SK-N-MC (cell line): ENCODE measurements around the gene TCOF1.

Experiments used
- DNase-seq: peaks from one replicate; pipeline ENCODE4 v3.0.0-alpha.2; 2011; ENCODE audit warnings: low read depth, low spot score
- H3K27ac ChIP-seq: fragments of 200-600 bp; sonication (generic); 2 replicates; pipeline ENCODE4 v1.5.1; 2016; ENCODE audit warnings: mixed run types
- H3K36me3 ChIP-seq: fragments of 200-600 bp; sonication (generic); 2 replicates; pipeline ENCODE4 v1.6.1; 2017; ENCODE audit warnings: antibody characterized with exemption, low read length, mixed read lengths; ENCODE audit not compliant: insufficient read depth
- H3K4me3 ChIP-seq: fragments of 200-600 bp; sonication (generic); 2 replicates; pipeline ENCODE4 v1.5.1; 2016
- H3K9ac ChIP-seq: fragments of 200-600 bp; sonication (generic); 2 replicates; pipeline ENCODE4 v1.8.0; 2017; ENCODE audit warnings: mixed run types, mixed read lengths; ENCODE audit not compliant: insufficient read length
- H3K9me3 ChIP-seq: fragments of 200-600 bp; sonication (generic); 2 replicates; pipeline ENCODE4 v1.6.1; 2017; ENCODE audit warnings: low read depth, mild to moderate bottlenecking, antibody characterized with exemption, low read length, moderate library complexity, mixed read lengths
- EZH2 ChIP-seq: fragments of 200-600 bp; sonication (generic); IDR thresholded peaks from one replicate; pipeline ENCODE4 v1.6.1; 2017; ENCODE audit warnings: antibody characterized with exemption
- FOXP2 ChIP-seq: optimal IDR thresholded peaks from 2 replicates; pipeline ENCODE3; 2011; ENCODE audit warnings: mild to moderate bottlenecking, moderate library complexity; ENCODE audit not compliant: insufficient read depth; ENCODE audit errors: extremely low read length, control extremely low read depth
- POLR2AphosphoS5 ChIP-seq: IDR thresholded peaks from 2 replicates; pipeline ENCODE4 v1.6.1; 2012; ENCODE audit warnings: mild to moderate bottlenecking, low read depth, low read length, borderline replicate concordance

The TCOF1 gene

DNA sequence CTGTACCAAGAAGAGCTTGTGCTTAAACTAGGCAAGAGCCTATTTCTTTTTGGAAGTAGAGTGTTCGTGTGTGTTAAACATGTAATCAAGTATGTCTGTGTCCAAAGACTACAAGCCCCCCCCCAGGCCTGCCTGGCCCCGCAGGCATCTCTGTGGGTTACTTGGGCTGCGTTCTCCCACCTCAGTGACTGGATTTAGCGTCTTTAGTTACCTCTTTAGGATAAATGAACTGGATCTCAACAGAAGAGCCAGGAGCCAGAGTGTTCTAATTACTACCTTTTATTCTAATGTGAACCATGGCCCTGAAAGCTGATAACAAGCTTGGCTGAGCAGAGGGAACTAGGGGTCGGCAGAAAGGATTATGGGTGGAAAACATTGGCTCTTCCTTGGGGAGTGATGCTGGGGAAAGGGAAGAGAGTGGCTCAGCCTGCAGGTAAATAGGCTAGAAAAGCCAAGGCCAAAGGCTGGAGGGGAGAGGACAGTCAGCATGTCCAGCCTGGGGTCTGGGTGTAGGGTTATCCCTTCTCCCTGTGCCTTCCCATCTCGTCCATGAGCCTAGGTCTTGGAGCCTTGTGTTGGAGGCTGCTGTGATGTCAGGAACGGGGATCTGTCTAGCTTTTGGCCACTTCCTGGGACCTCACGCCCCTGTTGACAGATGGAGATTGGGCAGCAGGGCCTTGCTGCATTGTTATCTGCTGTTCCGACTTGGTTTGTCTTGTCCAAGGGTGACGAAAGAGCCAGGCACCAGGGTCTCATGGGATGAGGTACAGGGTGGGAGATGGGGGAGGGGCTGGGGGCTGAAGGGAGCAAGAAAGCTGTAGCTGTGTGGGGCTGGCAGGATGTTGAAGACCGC, 44.1 kb downstream of the TCOF1 start:
- 0 out of 2 replicates have a peak overlapping the region, but pooled peaks have one; percentile 31 for H3K27ac ChIP-seq
- H3K9ac ChIP-seq, result no peak overlapping the region

DNA sequence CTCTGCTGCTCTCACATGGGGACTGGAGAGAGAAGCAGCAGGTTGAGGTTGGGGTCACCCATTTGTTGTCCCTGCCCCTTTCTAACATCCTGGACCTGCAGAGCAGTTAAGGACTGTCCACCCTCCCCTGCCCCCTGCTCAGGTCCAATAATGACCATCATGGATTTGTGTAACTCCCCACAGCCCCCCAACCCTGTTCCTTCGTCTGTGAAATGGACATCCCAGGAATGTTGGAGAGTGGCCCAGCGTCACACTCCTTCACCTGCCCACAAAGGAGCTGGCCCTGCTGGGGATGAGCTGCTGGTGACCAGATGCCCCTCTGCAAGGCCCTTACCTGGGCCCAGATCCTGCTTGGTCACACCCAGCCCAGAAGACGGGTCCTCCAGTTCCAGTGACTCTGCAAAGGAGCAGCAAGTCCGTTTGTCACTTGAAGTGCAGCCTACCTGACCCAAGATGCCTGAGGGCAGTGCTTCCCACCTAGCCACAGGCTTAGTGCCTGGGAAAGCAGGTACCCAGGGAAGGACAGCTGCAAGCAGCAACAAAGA, 44.8 kb downstream of the TCOF1 start:
- no peak overlapping the region for H3K9ac ChIP-seq
- no peak for TF ChIP-seq FOXP2
- no peak for TF ChIP-seq POLR2AphosphoS5
- no peak for TF ChIP-seq EZH2
- H3K4me3 ChIP-seq, result no peak overlapping the region
- peaks cover 20% of the 10 kb centered on the region for H3K36me3 ChIP-seq
- DNase-seq, result no peak
- no peak overlapping the region for H3K27ac ChIP-seq
- H3K9me3 ChIP-seq, result no peaks in the 10 kb centered on the region

More for the DNA sequence above, 44.1 kb downstream of the TCOF1 start:
- no peak overlapping the region for H3K4me3 ChIP-seq
- TF ChIP-seq EZH2, result no peak
- no peak for TF ChIP-seq POLR2AphosphoS5
- no peak for TF ChIP-seq FOXP2
- peaks cover 21% of the 10 kb centered on the region for H3K36me3 ChIP-seq
- DNase-seq, result no peak
- no peaks in the 10 kb centered on the region for H3K9me3 ChIP-seq

DNA sequence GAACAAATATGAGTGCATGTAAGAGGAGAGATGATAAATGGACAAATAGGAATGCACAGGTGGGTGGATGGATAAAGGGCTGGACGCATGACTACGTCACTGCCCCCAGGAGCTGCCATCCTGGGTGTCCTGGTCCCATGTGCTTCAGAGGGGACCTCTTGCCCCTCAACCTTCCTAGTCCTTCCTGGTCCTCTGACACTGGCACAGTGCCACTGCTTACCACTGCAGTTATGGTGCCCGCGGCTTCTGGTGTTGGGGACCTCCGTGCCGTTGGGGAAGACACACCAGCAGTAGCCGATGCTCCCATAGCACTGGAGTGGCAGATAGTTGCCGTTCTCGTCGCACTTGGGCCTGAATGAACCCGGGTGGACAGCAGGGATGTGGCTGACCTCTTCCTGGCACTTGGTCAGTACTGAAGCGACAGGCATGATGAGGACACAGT, 45.4 kb downstream of the TCOF1 start:
- DNase-seq, result no peak
- Histone ChIP-seq H3K27ac (no peak overlapping the region), H3K9ac (no peak overlapping the region), H3K4me3 (no peak overlapping the region), H3K9me3 (no peaks in the 10 kb centered on the region), H3K36me3 (peaks cover 20% of the 10 kb centered on the region)
- TF ChIP-seq EZH2 (no peak), POLR2AphosphoS5 (no peak), FOXP2 (no peak)

DNA sequence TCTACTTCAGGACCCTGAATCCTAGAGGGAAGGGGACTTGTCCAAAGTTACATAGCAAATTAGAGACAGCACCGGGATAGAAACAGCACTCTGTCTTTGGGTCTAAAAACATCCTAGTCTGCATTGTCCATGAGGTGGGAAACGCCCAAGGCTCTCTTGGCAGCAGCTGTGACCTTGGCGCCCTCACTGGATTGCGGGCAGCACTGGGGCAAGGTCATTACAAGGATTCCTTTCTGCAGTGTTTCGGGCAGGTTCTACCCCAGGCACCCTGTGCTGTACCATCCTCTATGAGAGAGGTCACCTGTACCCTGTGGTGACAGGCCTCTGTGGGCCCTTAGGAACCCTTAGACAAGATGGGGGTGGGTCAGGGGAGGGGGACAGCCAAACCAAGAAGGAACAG, 46.6 kb downstream of the TCOF1 start:
- Histone ChIP-seq H3K27ac (no peak overlapping the region), H3K9ac (no peak overlapping the region), H3K36me3 (peaks cover 11% of the 10 kb centered on the region), H3K9me3 (no peaks in the 10 kb centered on the region), H3K4me3 (no peak overlapping the region)
- TF ChIP-seq EZH2 (no peak), FOXP2 (no peak), POLR2AphosphoS5 (no peak)
- DNase-seq, result no peak

DNA sequence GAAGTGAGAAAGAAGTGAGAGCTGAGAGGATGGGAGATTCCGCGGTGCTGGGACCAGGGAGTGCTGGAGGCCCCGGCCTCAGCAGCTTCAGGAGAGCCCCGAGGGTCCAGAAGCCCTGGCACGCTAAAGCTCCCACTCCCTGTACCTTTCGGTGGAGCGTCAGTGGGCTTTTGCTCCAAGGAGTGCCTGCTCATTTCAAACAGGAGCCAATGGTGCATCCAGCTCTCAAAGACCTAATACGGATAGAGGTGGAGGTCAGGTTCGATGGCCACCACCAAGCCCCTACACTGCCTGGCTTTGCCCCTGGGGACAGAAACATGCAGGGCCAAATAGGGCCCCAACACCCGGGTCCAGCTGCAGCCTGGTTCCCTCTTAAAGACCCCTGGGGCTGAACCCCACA, 47.0 kb downstream of the TCOF1 start:
- H3K9me3 ChIP-seq, result no peaks in the 10 kb centered on the region
- no peak overlapping the region for H3K9ac ChIP-seq
- TF ChIP-seq FOXP2 (no peak), EZH2 (no peak), POLR2AphosphoS5 (no peak)
- no peak overlapping the region for H3K4me3 ChIP-seq
- H3K27ac ChIP-seq, result no peak overlapping the region
- H3K36me3 ChIP-seq, result peaks cover 7% of the 10 kb centered on the region
- no peak for DNase-seq

DNA sequence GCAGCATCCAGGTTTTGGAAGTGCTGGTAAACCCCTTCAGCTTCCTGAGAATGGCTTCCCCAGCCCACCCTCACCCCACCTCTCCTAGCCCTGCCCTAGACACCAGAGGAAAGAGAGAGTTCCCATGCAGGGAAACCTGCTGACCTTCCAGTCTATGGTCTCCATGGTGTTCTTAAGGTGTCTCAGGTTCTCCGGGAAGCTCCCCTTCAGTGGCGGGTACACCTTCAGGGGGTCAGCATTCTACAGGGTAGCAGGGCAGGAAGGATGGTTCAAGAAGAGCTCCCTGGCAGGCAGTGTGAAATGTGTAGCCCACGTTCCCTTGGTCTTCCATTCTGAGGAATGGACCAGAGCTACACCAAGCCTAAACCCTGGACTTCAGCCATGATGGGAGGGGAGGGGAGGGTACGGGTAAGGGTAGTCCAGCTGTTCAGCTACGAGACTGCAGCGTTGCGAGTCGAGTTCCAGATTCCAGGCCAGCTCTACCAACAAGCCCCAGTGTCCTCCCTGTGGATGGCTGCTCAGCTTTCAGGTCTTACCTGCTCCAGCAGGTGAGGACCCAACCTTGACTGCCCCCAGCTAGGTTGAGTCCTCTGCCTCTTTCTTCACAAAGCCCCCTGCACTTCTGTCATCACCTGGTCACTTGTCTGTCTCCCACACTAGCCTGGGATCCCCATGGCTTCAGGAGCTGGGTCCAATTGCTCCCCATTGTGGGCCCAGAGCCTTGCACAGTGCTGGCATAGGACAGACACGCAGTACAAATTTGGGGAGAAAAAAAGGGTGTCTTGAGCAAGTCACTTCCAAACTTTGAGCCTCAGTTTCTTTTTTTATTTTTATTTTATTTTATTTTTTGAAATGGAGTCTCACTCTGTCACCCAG, 47.7 kb downstream of the TCOF1 start:
- H3K4me3 ChIP-seq, result no peak overlapping the region
- H3K27ac ChIP-seq, result no peak overlapping the region
- H3K9me3 ChIP-seq, result no peaks in the 10 kb centered on the region
- DNase-seq, result no peak
- TF ChIP-seq FOXP2, result no peak
- H3K9ac ChIP-seq, result no peak overlapping the region
- H3K36me3 ChIP-seq, result peaks cover under 1% of the 10 kb centered on the region

DNA sequence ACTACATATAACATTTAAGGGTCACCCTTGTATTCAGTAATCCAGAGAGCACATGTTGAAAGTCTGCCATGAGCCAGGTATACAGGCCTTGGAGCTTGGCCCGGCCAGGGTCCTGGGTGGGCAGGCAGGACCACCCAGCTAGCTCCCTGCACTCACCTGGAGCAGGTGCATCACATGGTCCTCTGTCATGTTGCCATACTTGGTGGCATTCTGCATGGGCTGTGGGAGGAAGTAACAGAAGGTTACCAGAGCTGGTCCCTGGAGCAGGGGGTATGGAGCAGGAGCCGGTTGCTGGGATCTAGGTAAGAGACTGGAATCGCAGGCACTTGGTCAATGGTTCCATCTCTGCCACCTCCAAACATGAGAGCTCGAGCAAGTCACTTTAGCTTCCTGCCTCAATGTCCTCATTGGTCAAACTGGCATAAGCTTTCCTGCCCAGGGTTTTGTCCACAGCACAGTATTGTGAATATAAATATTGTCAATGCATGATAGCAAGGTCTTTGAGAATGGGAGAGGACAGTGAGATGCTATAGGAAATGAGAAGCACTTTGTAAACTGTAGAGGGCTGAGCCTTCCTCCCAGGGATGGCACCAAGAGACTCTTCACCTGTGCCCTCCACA, 48.7 kb downstream of the TCOF1 start:
- no peaks in the 10 kb centered on the region for H3K36me3 ChIP-seq

DNA sequence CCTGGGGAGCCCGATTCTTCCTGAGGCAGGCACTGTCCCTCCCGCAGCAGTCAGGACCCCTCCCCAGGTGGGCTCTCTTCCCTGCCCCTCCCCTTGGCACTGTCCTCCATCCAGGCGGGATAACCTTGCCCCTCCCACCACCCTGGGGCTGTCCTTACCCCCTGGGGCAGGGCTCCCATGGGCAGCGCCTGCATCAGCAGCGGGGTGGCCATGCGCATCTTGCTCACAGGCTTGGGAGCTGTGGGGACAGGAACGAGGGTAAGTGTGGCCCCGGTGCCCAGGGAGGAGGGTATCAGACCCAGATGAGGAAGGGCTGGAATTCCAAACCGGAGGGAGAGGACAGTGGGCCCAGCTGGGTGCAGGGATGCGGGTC, 49.2 kb downstream of the TCOF1 start:
- no peak overlapping the region for H3K4me3 ChIP-seq
- DNase-seq, result no peak
- H3K36me3 ChIP-seq, result no peaks in the 10 kb centered on the region
- no peaks in the 10 kb centered on the region for H3K9me3 ChIP-seq
- no peak for TF ChIP-seq EZH2
- no peak for TF ChIP-seq POLR2AphosphoS5
- TF ChIP-seq FOXP2, result no peak
- H3K9ac ChIP-seq, result no peak overlapping the region
- H3K27ac ChIP-seq, result no peak overlapping the region

More for the DNA sequence above, 48.7 kb downstream of the TCOF1 start:
- no peak overlapping the region for H3K4me3 ChIP-seq
- no peak overlapping the region for H3K27ac ChIP-seq
- TF ChIP-seq POLR2AphosphoS5 (no peak), EZH2 (no peak), FOXP2 (no peak)
- no peaks in the 10 kb centered on the region for H3K9me3 ChIP-seq
- H3K9ac ChIP-seq, result no peak overlapping the region
- no peak for DNase-seq
